Measurements from ENCODE around the gene ECI1.

DNA sequence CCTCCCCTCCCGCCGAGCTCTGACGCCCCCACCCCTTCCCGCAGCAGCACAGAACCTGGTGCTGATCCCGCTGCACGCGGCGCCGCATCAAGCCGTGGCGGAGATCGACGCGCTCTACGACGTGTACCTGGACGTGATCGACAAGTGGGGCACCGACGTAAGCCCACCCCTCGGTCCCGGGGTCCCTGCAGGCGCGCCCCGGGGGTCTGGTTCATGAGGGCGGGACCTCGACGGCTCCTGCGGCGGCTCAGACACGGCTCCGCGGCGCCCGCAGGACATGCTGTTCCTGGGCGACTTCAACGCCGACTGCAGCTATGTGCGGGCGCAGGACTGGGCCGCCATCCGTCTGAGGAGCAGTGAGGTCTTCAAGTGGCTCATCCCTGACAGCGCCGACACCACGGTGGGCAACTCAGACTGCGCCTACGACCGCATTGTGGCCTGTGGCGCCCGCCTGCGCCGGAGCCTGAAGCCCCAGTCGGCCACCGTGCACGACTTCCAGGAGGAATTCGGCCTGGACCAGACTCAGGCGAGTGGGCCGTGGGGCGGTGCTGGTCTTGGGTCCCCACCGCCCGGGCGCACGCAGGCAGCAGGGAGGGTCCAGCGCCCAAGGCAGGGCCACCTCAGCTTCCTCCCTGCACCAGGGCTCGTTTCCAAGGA is 13.8 kb downstream of the ECI1 start:
- TF ChIP-seq, protein P1, sequence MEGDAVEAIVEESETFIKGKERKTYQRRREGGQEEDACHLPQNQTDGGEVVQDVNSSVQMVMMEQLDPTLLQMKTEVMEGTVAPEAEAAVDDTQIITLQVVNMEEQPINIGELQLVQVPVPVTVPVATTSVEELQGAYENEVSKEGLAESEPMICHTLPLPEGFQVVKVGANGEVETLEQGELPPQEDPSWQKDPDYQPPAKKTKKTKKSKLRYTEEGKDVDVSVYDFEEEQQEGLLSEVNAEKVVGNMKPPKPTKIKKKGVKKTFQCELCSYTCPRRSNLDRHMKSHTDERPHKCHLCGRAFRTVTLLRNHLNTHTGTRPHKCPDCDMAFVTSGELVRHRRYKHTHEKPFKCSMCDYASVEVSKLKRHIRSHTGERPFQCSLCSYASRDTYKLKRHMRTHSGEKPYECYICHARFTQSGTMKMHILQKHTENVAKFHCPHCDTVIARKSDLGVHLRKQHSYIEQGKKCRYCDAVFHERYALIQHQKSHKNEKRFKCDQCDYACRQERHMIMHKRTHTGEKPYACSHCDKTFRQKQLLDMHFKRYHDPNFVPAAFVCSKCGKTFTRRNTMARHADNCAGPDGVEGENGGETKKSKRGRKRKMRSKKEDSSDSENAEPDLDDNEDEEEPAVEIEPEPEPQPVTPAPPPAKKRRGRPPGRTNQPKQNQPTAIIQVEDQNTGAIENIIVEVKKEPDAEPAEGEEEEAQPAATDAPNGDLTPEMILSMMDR (IDR thresholded peaks at IDR 0.05), result no peak
- TF ChIP-seq POLR2A (IDR thresholded peaks at IDR 0.05), result no peak
